DMS 273 treated with DMSO at 0.1 percent for 48 hours (cell line): ENCODE data around the gene ZNF529.
A peak's percentile ranks its signal among the peaks of the same experiment; 100 is the strongest.
"Not testable (repeated sequence)": the region's sequence is repeated elsewhere in the genome, so short reads cannot be mapped to it uniquely, and the experiment has no call there.

Experiments used
- DNase-seq: peaks from one replicate; lab custom pipeline; 2025; lab: John Stamatoyannopoulos, UW

The ZNF529 gene

DNA sequence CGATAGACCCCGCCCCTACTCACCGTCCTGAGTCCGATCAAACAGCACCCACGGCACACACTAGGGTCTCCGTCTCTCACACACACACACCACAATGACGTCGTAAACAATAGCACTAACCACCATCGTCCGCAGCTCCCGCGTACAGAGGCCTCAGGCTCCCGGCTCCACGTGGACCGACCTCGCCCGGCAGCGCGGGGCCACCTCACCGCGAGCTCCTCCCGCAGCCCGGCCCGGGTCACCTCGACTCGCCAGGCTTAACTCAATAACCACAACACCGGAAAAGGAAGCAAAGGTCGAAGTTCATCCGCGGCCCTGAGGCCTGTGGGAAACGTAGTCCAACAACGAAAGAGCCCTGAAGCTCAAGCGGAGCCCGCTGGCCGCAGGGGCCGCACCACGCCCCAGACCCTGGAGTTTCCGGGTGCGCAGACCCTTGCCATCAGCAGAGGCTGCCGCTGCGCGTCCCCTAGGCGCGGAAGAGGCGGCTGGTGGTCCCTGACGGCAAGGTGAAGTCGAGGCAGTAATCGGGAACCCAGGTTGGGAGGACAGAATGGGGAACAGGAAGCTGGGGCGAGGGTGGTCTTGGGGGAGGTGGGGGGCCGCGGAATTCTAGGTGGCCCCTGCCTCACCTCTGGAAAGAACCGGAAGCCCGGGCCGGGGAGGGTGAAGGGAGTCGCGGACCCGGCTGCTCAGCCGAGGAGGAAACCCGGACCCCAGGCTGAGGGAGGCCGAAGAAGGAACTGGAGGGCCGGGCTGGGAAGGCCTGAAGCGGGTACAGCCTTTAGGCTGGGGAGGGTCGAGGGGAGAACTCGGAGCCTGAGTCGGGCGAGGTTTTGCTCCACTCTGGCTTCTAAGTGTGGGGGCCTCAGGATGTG lies at the start of gene ZNF529:
Gene ZNF529 (minus strand): TSS at position 273 of the 875 bp plus-strand sequence. CDS start 946 bp downstream, outside the sequence.
- peak; percentile 89 for DNase-seq

DNA sequence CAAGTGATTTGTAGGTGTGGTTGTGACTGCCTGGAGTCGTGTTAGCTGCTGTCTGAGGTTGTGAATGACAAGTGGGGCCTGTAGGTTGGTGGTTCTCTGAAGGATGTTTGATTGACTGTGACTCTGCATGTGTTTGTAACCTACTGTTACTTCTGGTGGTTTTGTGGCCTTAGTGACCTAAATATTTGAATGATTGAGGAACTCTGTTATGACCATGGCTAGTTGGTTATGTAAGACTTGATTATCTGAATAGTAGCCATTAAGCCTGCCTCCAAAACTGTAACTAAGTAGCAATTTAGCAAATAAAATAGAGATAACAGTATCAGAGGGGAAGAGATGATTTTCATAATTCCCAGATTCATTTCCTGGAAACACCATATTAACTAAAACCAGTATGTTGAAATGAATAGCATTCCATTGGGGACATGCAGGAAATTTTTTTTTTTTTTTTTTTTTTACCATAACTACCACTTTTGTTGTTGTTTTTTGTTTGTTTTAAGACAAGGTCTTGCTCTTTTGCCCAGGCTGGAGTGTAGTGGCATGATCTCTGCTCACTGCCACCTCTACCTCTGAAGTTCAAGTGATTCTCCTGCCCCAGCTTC lies 32.9 kb upstream of the ZNF529 start:
- no peak for DNase-seq

GRCh38 chr19:36605101-36605876 lies 32.2 kb upstream of the ZNF529 start, which contains the start of gene ZNF382:
Gene ZNF382, plus strand, starts transcription at chr19:36605313. Its CDS starts 4,602 bp downstream, at chr19:36609915.
- DNase-seq = no peak

- DNase-seq = no peak
These were observed 31.6 kb upstream of the ZNF529 start for GRCh38 chr19:36604656-36605100.

- not testable (repeated sequence) for DNase-seq
These were observed 29.6 kb upstream of the ZNF529 start for GRCh38 chr19:36602681-36603080.

DNA sequence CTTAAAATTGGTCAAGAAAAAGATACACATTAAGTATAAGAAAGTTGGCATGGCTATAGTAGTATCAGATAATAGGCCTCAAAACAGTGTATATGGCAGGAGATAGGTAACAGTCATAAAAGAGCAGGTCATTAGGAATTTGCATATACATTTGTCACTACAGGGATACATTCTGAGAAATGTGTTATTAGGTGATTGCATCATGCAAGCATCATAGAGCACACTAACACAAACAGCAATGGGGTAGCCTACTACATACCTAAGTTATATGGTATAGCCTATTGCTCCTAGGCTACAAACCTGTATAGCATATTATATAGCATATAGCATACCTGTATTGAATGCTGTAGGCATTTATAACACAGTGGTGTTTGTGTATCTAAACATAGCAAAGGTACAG lies 6.2 kb upstream of the ZNF529 start:
- no peak for DNase-seq

- DNase-seq = no peak
These were observed 4.3 kb upstream of the ZNF529 start for GRCh38 chr19:36577271-36577996.

DNA sequence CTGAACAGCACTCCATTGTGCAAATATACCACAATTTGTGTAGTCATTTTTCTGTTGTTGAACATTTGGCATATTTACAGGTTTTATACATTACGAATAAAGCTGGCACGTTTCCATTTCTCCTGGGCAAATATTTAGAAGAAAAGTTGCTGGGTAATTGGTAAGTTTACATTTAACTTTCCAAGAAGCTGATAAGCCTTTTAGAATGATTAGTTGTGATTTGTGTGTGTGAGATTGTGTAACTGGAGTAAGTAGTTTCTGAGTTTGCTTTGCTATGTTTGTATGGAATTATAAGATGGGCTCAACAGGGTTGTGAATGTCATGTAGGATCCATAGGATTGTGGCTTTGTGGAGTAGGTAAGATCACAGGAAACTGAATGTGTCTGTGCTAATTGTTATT lies 1.6 kb upstream of the ZNF529 start:
- no peak for DNase-seq

- DNase-seq = no peak
These were observed 1.0 kb upstream of the ZNF529 start for GRCh38 chr19:36573895-36574720.

- DNase-seq = no peak
These were observed 486 bp downstream of the ZNF529 start for GRCh38 chr19:36572593-36573019.

DNA sequence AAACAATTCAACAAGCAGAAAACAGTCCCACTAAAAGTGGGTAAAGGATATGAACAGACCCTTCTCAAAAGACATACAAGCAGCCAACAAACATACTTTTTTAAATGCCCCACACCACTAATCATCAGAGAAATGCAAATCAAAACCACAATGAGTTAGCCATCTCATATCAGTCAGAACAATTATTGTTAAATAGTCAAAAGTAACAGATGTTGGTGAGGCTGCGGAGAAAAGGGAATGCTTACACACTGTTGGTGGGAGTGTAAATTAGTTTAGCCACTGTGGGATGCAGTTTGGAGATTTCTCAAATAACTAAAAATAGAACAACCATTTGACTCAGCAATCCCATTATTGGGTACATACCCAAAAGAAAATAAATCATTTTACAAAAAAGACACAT lies 8.7 kb downstream of the ZNF529 start:
- DNase-seq = no peak

DNA sequence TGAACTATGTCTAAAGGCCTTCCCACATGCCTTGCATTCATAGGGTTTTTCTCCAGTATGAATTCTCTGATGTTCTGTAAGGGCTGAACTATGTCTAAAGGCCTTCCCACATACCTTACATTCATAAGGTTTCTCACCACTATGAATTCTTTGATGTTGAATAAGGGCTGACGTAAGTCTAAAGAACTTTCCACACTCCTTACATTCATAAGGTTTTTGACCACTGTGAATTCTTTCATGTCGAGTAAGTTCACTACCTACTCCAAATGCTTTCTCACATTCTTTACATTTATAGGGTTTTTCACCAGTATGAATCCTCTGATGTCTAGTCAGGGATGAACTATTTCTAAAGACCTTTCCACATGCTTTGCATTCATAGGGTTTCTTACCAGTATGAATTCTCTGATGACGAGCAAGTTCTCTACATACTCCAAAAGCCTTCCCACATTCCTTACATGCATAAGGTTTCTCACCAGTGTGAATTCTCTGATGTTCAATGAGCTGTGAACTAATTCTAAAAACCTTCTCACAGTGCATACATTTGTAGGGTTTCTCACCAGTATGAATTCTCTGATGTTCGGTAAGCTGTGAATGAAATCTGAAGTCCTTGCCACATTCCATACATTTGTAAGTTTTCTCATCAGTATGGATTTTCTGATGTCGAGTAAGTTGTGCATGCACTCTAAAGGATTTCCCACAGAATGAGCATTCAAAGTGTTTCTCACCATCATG lies 25.9 kb downstream of the ZNF529 start:
- DNase-seq = no peak

DNA sequence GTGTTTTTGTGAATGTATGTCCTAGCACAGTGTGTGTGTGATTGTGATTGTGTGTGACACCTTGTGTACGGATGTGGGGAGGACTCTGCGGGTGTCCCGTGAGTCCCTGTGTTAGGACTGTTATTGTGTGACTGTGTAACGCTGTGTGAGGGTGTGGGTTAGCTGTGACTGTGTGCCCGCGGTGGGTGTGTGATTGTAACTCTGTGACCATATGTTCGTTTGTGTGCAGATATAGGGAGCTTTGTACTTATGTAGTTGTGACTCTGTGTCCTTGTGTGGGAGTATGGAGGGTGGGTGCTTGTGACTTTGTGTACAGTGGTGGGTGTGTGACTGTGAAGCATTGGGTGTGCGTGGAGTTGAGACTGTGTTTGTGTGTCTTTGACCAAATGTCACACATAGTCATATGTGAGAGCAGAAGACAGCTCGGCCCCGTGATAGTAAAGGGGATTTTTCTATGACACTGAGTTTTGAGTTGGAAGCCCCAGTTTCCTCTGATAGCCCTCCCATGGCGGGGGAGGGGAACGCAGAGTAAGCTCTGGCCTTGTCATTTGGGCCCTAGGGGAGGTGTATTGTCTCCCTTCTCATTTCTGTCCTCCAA lies 44.1 kb downstream of the ZNF529 start:
- no peak for DNase-seq

- DNase-seq = peak; percentile 93
These were observed 44.7 kb downstream of the ZNF529 start, which contains the start of gene ZNF260 for GRCh38 chr19:36528194-36528920. Gene ZNF260, minus strand, starts transcription at chr19:36528271. Its CDS starts 13,033 bp downstream, at chr19:36515238.

DNA sequence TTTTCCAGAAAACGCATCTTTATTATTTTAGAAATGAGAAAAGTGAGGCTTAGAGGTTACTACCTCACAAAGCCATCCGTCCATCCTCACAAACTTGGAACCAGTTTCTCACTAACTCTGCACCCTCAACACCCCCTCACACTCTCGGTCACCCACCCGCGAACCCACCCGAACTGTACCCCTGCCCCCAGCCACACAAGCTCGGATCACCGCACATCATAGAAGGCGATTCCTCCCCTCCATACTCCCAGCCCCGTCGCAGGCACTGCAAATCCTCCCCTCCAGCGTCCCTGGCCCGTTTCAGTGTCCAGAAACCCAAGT lies 45.3 kb downstream of the ZNF529 start:
- no peak for DNase-seq

DNA sequence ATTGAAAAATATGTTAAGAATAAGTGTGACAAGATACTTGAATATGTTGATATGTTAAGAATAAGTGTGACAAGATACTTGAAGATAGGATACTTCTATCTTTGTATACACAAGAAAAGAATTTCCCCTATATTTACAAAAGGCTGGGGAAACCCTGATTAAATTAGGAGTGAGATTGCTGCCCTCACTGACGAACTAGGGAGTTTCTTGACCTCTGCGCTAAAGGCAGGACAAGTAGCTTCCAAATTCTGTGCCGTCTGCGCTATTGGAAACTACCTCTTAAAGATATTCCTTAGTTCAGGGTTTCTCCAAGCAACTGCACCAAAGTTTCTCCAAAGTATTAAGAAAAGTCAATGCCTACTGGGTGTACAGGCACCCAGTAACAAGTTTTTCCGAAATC lies 45.8 kb downstream of the ZNF529 start:
- DNase-seq = no peak

DNA sequence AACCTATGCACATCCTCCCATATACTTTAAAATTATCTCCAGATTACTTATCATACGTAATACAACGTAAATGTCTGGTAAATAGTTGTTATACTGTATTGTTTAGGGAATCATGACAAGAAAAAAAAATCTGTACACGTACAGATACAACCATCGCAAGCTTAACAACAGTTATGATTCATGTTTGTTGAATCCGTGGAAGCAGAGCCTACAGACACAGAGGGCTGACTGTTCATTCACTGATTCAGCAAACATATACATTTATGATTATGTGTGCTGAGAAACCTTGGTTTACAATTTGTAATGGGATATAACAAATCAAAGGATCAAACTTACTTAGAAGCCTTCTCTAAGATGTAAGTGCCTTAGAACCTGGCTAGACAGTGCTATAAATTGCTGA lies 46.5 kb downstream of the ZNF529 start:
- DNase-seq = no peak

DNA sequence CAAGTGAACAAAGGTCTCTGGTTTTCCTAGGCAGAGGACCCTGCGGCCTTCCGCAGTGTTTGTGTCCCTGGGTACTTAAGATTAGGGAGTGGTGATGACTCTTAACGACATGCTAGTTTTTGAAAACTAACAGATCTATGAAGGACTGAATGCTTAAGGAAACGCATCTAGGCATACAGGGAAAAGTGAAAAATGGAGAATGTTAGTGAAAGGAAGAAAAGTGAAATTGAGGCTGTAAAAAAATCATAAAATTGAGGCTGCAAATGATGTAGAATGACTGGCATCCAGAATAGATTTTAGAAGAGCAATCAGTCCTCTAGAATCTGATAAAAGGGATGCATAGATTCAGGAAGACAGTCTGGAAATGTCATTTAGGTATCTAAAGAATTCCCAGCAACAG lies 48.5 kb downstream of the ZNF529 start:
- no peak for DNase-seq

DNA sequence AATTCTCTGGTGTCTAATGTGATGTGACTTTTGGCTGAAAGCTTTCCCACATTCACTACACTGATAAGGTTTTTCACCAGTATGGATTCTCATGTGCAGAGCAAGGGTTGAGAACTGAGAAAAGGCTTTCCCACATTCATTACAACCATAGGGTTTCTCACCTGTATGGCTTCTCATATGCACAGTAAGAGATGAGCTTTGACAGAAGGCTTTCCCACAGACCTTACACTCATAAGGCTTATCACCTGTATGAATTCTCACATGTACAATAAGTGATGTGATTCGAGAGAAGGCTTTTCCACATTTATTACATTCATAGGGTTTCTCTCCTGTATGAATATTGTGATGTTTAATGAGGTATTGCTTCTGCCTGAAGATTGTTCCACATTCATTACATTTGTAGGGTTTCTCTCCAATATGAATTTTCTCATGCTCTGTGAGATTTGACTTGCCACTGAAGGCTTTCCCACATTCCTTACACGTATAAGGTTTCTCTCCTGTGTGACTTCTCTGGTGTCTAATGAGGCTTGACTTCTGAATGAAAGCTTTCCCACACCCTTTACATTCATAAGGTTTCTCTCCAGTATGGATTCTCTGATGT lies 59.0 kb downstream of the ZNF529 start:
- DNase-seq = no peak
